HL-60 (cell line): Measurements from ENCODE around the gene GDPD2.

Source experiments
- DNase-seq, 2 experiments: peaks; one replicate each; pipeline ENCODE4 v3.0.0-alpha.2; 2010 to 2020; ENCODE audit warnings: low read depth in 1 of 2, low spot score in 1 of 2
- H3K27ac ChIP-seq: fragments of 250-450 bp; sonication (Bioruptor Pico); replicated peaks from 2 replicates; pipeline ENCODE4 v1.5.1; 2020; ENCODE audit warnings: mild to moderate bottlenecking, moderate library complexity
- H3K27me3 ChIP-seq: fragments of 250-450 bp; sonication (Bioruptor Pico); 2 replicates; pipeline ENCODE4 v1.5.1; 2021; ENCODE audit warnings: mild to moderate bottlenecking, moderate library complexity; ENCODE audit not compliant: insufficient read depth, poor library complexity, severe bottlenecking
- H3K4me3 ChIP-seq: replicated peaks from 2 replicates; pipeline ENCODE4 v1.5.1; 2011; ENCODE audit warnings: mild to moderate bottlenecking, control low read depth, low read length; ENCODE audit not compliant: insufficient read depth
- CTCF ChIP-seq: IDR thresholded peaks from one replicate; pipeline ENCODE4 v1.5.1; 2011; ENCODE audit warnings: low read length, control low read depth, inconsistent platforms; ENCODE audit not compliant: insufficient read depth
- GABPA ChIP-seq: IDR thresholded peaks from 2 replicates; pipeline ENCODE4 v1.6.1; 2012; ENCODE audit warnings: low read depth
- POLR2AphosphoS5 ChIP-seq: IDR thresholded peaks from 2 replicates; pipeline ENCODE4 v1.6.1; 2012; ENCODE audit warnings: low read depth
- REST ChIP-seq: IDR thresholded peaks from 2 replicates; pipeline ENCODE4 v1.6.1; 2012; ENCODE audit warnings: low read depth; ENCODE audit not compliant: insufficient replicate concordance
- SPI1 ChIP-seq: IDR thresholded peaks from 2 replicates; pipeline ENCODE4 v1.6.1; 2012; ENCODE audit warnings: low read depth, mild to moderate bottlenecking, borderline replicate concordance

The GDPD2 gene

GRCh38 chrX:70481471-70482270, 58.6 kb downstream of the GDPD2 start:
- TF ChIP-seq SPI1 (no peak), POLR2AphosphoS5 (no peak), GABPA (no peak), REST (no peak), CTCF (no peak)
- H3K27ac ChIP-seq = no peak overlapping the region

GRCh38 chrX:70482300-70482699, 59.2 kb downstream of the GDPD2 start:
- H3K27ac ChIP-seq = no peak overlapping the region
- no peaks in the 10 kb centered on the region for H3K27me3 ChIP-seq
- no peak for TF ChIP-seq SPI1
- no peak for TF ChIP-seq REST
- TF ChIP-seq POLR2AphosphoS5 = no peak
- no peak for TF ChIP-seq GABPA
- TF ChIP-seq CTCF = no peak
- no peak overlapping the region for H3K4me3 ChIP-seq
- DNase-seq = no peak

More at GRCh38 chrX:70481471-70482270, 58.6 kb downstream of the GDPD2 start:
- Histone ChIP-seq H3K27me3 (no peaks in the 10 kb centered on the region), H3K4me3 (no peak overlapping the region)
- DNase-seq = no peak
